ENCODE results near the gene TTC39B. TPM values are rescaled to one million over a fixed set of nuclear protein-coding genes. Genes with fewer than 3 reads are reported as not detected.

TTC39B gene
- total RNA-seq, 1 donor from 2014 or later = 4.1 TPM

DNA sequence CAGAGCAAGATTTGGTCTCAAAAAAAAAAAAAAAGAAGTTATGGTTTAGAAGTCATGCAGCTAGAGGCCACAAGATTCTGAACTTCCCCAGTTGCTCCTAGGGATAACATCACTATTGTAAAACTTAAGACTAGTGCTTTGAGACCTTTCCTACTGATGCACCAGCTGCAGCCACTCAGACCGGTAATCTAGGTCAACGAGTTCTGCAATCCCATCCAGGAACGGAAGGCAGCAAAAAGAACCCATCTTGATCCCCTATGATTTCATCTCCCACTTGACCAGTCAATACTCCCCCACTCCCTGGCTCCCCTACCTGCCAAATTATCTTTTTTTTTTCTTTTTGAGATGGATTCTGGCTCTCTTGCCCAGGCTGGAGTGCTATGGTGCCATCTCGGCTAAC, 46.9 kb upstream of the TTC39B start:
- H3K36me3 ChIP-seq = no peaks in the 10 kb centered on the region
- H3K27ac Mint-ChIP-seq = no peak overlapping the region

DNA sequence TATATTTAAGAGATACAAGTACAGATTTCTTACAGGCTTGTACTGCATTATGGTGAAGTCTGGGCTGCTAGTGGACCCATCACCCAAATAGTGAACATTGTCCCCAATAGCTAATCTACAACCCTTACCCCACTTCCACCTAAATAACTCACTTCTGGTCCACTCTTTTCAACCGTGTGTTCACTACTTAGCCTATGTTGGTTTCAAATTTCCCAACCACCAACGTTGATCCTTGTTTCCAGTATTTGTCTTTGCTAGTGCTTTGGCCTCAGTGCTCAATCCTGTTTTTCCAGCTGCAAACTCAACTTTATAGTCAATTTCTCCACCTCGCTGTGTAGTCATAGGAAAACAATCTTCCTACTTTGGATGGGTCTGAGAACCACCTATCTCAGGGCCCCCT, 45.3 kb upstream of the TTC39B start:
- Mint-ChIP-seq H3K36me3 (no peaks in the 10 kb centered on the region), H3K9me3 (peaks cover 4% of the 10 kb centered on the region), H3K4me3 (no peak overlapping the region), H3K27ac (no peak overlapping the region), H3K27me3 (ENCODE audit: insufficient read depth, low read depth) (peaks cover 5% of the 10 kb centered on the region), H3K4me1 (no peaks in the 10 kb centered on the region)
- no peak overlapping the region for H3K27ac ChIP-seq
- no peak overlapping the region for H3K4me2 ChIP-seq
- no peaks in the 10 kb centered on the region for H3K79me2 ChIP-seq (ENCODE audit: low read depth)
- no peaks in the 10 kb centered on the region for H3K9me3 ChIP-seq (ENCODE audit: low read depth)
- H3K9ac ChIP-seq = no peak overlapping the region
- no peaks in the 10 kb centered on the region for H4K20me1 ChIP-seq (ENCODE audit: low read depth)
- no peaks in the 10 kb centered on the region for H3K27me3 ChIP-seq
- no peaks in the 10 kb centered on the region for H3F3A ChIP-seq (ENCODE audit: low read depth)
- no peak overlapping the region for H2AFZ ChIP-seq (replicated peaks)
- H3K4me1 ChIP-seq = peaks cover 4% of the 10 kb centered on the region
- TF ChIP-seq, protein P1, sequence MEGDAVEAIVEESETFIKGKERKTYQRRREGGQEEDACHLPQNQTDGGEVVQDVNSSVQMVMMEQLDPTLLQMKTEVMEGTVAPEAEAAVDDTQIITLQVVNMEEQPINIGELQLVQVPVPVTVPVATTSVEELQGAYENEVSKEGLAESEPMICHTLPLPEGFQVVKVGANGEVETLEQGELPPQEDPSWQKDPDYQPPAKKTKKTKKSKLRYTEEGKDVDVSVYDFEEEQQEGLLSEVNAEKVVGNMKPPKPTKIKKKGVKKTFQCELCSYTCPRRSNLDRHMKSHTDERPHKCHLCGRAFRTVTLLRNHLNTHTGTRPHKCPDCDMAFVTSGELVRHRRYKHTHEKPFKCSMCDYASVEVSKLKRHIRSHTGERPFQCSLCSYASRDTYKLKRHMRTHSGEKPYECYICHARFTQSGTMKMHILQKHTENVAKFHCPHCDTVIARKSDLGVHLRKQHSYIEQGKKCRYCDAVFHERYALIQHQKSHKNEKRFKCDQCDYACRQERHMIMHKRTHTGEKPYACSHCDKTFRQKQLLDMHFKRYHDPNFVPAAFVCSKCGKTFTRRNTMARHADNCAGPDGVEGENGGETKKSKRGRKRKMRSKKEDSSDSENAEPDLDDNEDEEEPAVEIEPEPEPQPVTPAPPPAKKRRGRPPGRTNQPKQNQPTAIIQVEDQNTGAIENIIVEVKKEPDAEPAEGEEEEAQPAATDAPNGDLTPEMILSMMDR (IDR thresholded peaks at IDR 0.05) = no peak
- TF ChIP-seq EZH2 (IDR thresholded peaks at IDR 0.05) (no peak), EZH2phosphoT487 (IDR thresholded peaks at IDR 0.05) (no peak)
- H3K36me3 ChIP-seq = no peaks in the 10 kb centered on the region
- H3K4me3 ChIP-seq = no peak overlapping the region
- DNase-seq (ENCODE audit: low spot score) = no peak

More for the DNA sequence above, 46.9 kb upstream of the TTC39B start:
- H3K4me1 ChIP-seq = peaks cover 4% of the 10 kb centered on the region
- DNase-seq (ENCODE audit: low spot score) = no peak
- Mint-ChIP-seq H3K4me1 (no peaks in the 10 kb centered on the region), H3K4me3 (no peak overlapping the region), H3K36me3 (no peaks in the 10 kb centered on the region), H3K27me3 (ENCODE audit: insufficient read depth, low read depth) (peaks cover 5% of the 10 kb centered on the region), H3K9me3 (peaks cover 4% of the 10 kb centered on the region)
- H3K9me3 ChIP-seq (ENCODE audit: low read depth) = no peaks in the 10 kb centered on the region
- TF ChIP-seq EZH2 (IDR thresholded peaks at IDR 0.05) (no peak), EZH2phosphoT487 (IDR thresholded peaks at IDR 0.05) (no peak)
- TF ChIP-seq, protein P1 (IDR thresholded peaks at IDR 0.05) = no peak
- no peak overlapping the region for H2AFZ ChIP-seq (replicated peaks)
- no peaks in the 10 kb centered on the region for H3F3A ChIP-seq (ENCODE audit: low read depth)
- no peak overlapping the region for H3K9ac ChIP-seq
- no peaks in the 10 kb centered on the region for H3K79me2 ChIP-seq (ENCODE audit: low read depth)
- H3K27ac ChIP-seq = no peak overlapping the region
- no peaks in the 10 kb centered on the region for H3K27me3 ChIP-seq
- H3K4me2 ChIP-seq = no peak overlapping the region
- H4K20me1 ChIP-seq (ENCODE audit: low read depth) = no peaks in the 10 kb centered on the region
- H3K4me3 ChIP-seq = no peak overlapping the region

DNA sequence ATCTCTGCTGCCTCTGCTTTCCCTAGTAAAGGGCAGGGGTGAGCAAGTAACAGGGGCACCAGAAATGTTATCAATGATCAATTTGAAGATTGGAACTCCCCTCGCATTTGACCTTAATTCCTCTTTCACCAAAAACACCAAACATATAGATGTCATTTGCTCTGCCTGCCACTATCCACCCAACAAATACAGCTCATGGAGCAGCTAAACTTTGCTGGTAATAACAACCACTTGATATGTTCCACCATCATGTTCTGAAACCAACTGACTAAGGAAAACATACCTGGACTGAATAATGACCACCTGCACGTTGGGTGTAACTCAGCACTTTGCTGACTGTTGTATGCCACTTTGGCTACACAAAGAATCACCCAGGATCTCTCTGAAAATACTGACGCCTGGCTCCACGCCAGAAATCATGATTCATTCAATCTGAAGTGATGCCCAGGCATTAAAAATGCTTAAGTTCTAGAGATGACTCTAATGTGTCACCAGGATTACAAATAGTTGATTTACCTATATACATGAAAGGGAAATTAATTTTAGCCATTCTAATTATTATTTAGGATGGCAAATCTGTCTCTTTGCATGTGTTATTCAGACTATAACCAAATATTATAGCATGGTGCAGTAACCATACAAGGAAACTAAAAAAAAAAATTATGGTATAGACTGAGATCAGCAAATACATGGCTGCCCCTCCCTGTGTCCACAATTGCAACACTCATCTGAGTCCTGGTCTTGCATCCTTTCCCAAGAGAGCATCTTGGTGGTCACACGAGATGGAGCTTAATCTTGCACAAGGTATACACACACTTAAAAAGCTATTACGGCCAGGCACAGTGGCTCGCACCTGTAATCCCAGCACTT, 43.1 kb upstream of the TTC39B start:
- H4K20me1 ChIP-seq (ENCODE audit: low read depth) = no peaks in the 10 kb centered on the region
- no peaks in the 10 kb centered on the region for H3K27me3 ChIP-seq
- H3K27ac ChIP-seq = no peak overlapping the region
- no peak for DNase-seq (ENCODE audit: low spot score)
- peaks cover 4% of the 10 kb centered on the region for H3K9me3 Mint-ChIP-seq
- no peak overlapping the region for H3K27ac Mint-ChIP-seq
- no peak overlapping the region for H2AFZ ChIP-seq (replicated peaks)
- H3F3A ChIP-seq (ENCODE audit: low read depth) = no peaks in the 10 kb centered on the region
- no peaks in the 10 kb centered on the region for H3K9me3 ChIP-seq (ENCODE audit: low read depth)
- no peaks in the 10 kb centered on the region for H3K36me3 Mint-ChIP-seq
- no peak overlapping the region for H3K9ac ChIP-seq
- no peaks in the 10 kb centered on the region for H3K79me2 ChIP-seq (ENCODE audit: low read depth)
- H3K36me3 ChIP-seq = no peaks in the 10 kb centered on the region
- TF ChIP-seq, protein P1 (IDR thresholded peaks at IDR 0.05) = no peak
- TF ChIP-seq EZH2 (IDR thresholded peaks at IDR 0.05) (no peak), EZH2phosphoT487 (IDR thresholded peaks at IDR 0.05) (no peak)
- H3K4me2 ChIP-seq = no peak overlapping the region
- no peak overlapping the region for H3K4me3 Mint-ChIP-seq
- H3K4me1 ChIP-seq = peaks cover 1% of the 10 kb centered on the region
- no peaks in the 10 kb centered on the region for H3K4me1 Mint-ChIP-seq
- peaks cover 5% of the 10 kb centered on the region for H3K27me3 Mint-ChIP-seq (ENCODE audit: insufficient read depth, low read depth)
- H3K4me3 ChIP-seq = no peak overlapping the region

Data from neural progenitor cell (in vitro differentiated cells).